NCI-H2081 treated with DMSO at 0.1 percent for 48 hours (cell line): ENCODE measurements around the gene PPFIA1.

Source experiments
- DNase-seq: peaks from one replicate; lab custom pipeline; 2025; lab: John Stamatoyannopoulos, UW

PPFIA1 gene

DNA sequence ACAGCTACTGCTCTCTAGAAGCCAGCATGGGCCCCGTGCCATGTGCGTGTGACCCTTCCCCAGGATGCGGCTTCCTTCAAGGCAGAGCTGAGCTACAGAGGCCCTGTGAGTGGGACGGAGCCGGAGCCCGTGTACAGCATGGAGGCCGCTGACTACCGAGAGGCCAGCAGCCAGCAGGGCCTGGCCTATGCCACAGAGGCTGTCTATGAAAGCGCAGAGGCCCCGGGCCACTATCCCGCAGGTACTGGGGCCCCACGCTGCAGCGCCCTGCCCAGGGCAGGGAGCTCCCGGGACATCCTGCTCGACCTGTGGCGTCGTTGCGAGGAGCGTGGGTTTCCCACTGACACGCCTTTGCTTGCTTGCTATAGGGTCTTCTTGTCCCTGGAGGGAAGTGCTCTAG, 162.5 kb downstream of the PPFIA1 start:
- no peak for DNase-seq

DNA sequence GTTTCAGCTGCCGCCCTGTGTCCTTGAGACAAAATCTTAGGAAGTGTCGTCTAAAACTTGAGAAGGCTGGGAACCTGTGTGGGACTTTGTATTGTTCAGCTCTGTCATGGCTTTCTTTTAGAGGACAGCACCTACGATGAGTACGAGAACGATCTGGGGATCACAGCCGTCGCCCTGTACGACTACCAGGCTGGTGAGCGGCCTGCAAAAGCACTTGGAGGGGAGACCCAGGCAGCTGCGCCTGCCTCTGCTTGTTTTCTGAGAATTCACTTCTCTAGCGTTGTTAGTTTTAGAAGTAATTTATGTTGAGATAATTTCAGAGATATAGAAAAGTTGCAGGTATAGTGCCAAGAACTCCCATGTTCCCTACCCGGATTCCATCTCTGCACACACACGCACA, 163.0 kb downstream of the PPFIA1 start:
- no peak for DNase-seq
